ENCODE results near the gene ZNF624. TPM values are rescaled to one million over a fixed set of nuclear protein-coding genes. Genes with fewer than 3 reads are reported as not detected.

The ZNF624 gene
- total RNA-seq, 8 experiments from 2014 or later, result 2.6 to 11.0 (median 8.5) TPM

- in situ Hi-C loops (cut with MboI; ENCODE audit: low pct_unique_long_range_greater_than_20kb in 2 of 9, low sequenced_read_pairs in 9 of 9, unreplicated experiment in 9 of 9), result no loop called here
- WGBS, 10 experiments, result 0 to 37% (median 18%) methylated on average over 2 to 7 of the region's 8 CpGs; no CpG with 5 or more reads in 3 of the 10 experiments
- Histone ChIP-seq H3K4me3 (peak overlapping the region; percentile 50 to 68 (median 63)), H3K27ac (peak overlapping the region; percentile 68 to 69), H3K4me1 (replicated peaks in 1 of 2) (peaks cover 3 to 8% of the 10 kb centered on the region in 2 donors)
- no peak for ATAC-seq (replicated peaks in 6 of 8)
Measured at GRCh38 chr17:16652847-16653366, 743 bp downstream of the ZNF624 start.

DNA sequence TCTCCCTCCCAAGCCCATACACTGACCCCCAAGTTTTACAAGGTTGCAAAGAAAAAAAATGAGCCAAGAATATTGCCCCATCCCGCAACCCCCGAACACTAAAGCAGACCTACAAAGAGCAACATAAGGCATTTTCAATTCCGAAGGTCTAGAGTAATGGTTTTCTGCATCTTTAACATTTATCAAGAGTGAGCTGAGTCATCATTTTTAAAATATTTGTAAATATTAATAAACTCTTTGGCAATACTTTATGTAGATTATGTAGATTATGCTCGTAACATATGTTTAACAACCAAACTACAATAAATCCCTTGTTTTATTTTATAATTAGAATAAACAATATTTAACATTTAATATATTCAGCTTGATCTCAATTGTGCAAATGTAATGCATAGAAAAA, 1.4 kb downstream of the ZNF624 start:
- Histone ChIP-seq H3K4me3 (peak overlapping the region in 4 of 5 donors; percentile 50 to 68 (median 64)), H3K27ac (no peak overlapping the region), H3K4me1 (replicated peaks in 1 of 2) (peaks cover 3 to 8% of the 10 kb centered on the region in 2 donors)
- ATAC-seq (replicated peaks in 6 of 8), result no peak
- 20 to 100% (median 86%) methylated on average over 1 to 4 of the region's 4 CpGs for WGBS, 10 experiments
- in situ Hi-C loops (cut with MboI; ENCODE audit: low pct_unique_long_range_greater_than_20kb in 2 of 9, low sequenced_read_pairs in 9 of 9, unreplicated experiment in 9 of 9), result no loop called here

DNA sequence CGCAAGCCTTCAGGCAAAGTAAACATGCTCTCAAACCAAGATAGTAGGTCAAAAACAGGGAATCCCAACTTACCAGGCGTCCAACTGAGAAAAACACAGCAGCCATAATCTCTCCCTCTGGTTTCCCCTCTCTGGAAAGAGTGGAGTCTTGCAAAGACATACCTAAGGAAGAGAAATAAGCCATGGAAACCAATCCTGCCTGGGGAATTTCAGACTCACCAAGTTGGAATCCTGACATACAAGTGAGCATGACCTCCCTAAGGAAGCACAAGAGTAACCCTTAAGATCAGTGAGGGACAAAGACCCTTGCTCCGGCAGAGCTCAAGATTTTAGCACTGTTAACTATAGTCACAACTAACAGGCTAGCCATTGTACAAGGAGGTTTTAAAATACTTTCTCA, 4.1 kb downstream of the ZNF624 start:
- ATAC-seq (replicated peaks in 6 of 8), result no peak
- in situ Hi-C loops (cut with MboI; ENCODE audit: low pct_unique_long_range_greater_than_20kb in 2 of 9, low sequenced_read_pairs in 9 of 9, unreplicated experiment in 9 of 9), result no loop called here
- WGBS, 10 experiments, result 83 to 100% (median 95%) methylated on average over 1 to 3 of the region's 3 CpGs
- H3K4me1 ChIP-seq (replicated peaks in 1 of 2), result peaks cover 3 to 8% of the 10 kb centered on the region in 2 donors
- H3K27ac ChIP-seq, result no peak overlapping the region
- no peak overlapping the region for H3K4me3 ChIP-seq

DNA sequence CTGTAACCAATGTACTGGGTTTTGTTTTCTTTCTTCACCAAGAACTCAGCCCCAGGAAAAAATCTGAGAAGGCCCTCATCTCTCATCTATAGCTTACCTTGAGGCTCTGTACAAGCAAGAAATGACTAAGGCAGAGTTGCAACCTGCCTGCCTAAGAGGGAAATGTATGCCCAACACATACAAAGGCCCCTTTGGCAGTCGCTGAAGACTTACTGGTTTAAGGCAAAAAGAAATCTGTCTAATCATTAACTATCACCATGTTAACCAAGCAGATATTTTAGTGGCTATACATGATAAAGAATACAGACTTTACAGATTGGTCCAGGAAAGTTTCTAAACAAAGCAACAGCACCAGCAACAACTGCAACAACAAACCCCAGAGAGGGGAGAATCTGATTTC, 14.2 kb downstream of the ZNF624 start:
- 0 to 100% (median 30%) methylated on average over 1 of the region's 1 CpG; no CpG with 5 or more reads in 4 of the 10 experiments for WGBS, 10 experiments

GRCh38 chr17:16623282-16623681, 30.4 kb downstream of the ZNF624 start:
- Histone ChIP-seq H3K4me3 (no peak overlapping the region), H3K4me1 (replicated peaks in 1 of 2) (no peaks in the 10 kb centered on the region), H3K27ac (no peak overlapping the region)
- ATAC-seq (replicated peaks in 6 of 8), result no peak
- in situ Hi-C loops (cut with MboI; ENCODE audit: low pct_unique_long_range_greater_than_20kb in 2 of 9, low sequenced_read_pairs in 9 of 9, unreplicated experiment in 9 of 9), result no loop called here
- WGBS, 10 experiments, result 80 to 100% (median 95%) methylated on average over 1 to 6 of the region's 6 CpGs; no CpG with 5 or more reads in 1 of the 10 experiments

More for the DNA sequence above, 14.2 kb downstream of the ZNF624 start:
- in situ Hi-C loops (cut with MboI; ENCODE audit: low pct_unique_long_range_greater_than_20kb in 2 of 9, low sequenced_read_pairs in 9 of 9, unreplicated experiment in 9 of 9), result no loop called here
- ATAC-seq (replicated peaks in 6 of 8), result no peak
- H3K27ac ChIP-seq, result peak overlapping the region in 1 of 2 donors; percentile 7
- H3K4me1 ChIP-seq (replicated peaks in 1 of 2), result no peaks in the 10 kb centered on the region
- no peak overlapping the region for H3K4me3 ChIP-seq

- Histone ChIP-seq H3K27ac (no peak overlapping the region), H3K4me1 (replicated peaks in 1 of 2) (no peaks in the 10 kb centered on the region), H3K4me3 (no peak overlapping the region)
- ATAC-seq (replicated peaks in 6 of 8), result no peak
- in situ Hi-C loops (cut with MboI; ENCODE audit: low pct_unique_long_range_greater_than_20kb in 2 of 9, low sequenced_read_pairs in 9 of 9, unreplicated experiment in 9 of 9), result no loop called here
- WGBS, 10 experiments, result 94 to 100% (median 99%) methylated on average over 1 to 5 of the region's 5 CpGs
Measured at GRCh38 chr17:16622540-16623277, 30.9 kb downstream of the ZNF624 start.

DNA sequence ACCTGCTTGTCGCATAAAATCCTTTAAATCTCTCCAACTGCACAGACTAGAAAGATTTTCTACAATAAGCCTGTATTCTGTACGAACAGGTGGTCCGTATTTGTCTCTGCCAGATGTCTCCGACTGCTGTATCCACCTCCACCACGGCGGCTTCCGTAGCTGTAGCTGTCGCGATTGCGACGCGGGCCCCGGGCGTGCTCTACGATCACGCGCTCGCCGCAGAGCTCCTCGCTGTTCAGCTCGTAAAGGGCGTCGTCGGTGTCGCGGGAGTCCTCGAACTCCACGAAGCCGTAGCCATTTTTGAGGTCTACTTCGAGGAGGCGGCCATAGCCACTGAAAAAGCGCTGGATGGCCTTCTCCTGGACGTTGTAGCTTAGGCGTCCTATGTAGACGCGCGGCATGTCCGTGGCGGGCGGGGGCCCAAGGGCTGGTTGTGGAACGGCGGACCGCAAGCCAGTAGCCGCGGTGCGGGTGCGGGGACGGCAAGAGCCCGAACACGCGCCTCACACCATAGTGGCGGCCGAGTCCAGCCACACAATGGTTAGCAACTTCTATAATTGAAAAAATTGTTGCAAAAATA, 36.1 kb downstream of the ZNF624 start:
- Histone ChIP-seq H3K27ac (no peak overlapping the region), H3K4me1 (replicated peaks in 1 of 2) (no peaks in the 10 kb centered on the region), H3K4me3 (no peak overlapping the region)
- in situ Hi-C loops (cut with MboI; ENCODE audit: low pct_unique_long_range_greater_than_20kb in 2 of 9, low sequenced_read_pairs in 9 of 9, unreplicated experiment in 9 of 9), result no loop called here
- ATAC-seq (replicated peaks in 6 of 8), result no peak
- 85 to 97% (median 95%) methylated on average over 2 to 35 of the region's 53 CpGs for WGBS, 10 experiments

- Histone ChIP-seq H3K4me3 (no peak overlapping the region), H3K4me1 (replicated peaks in 1 of 2) (no peaks in the 10 kb centered on the region), H3K27ac (no peak overlapping the region)
- 0 to 100% (median 78%) methylated on average over 1 to 4 of the region's 5 CpGs for WGBS, 10 experiments
- ATAC-seq (replicated peaks in 6 of 8), result no peak
- in situ Hi-C loops (cut with MboI; ENCODE audit: low pct_unique_long_range_greater_than_20kb in 2 of 9, low sequenced_read_pairs in 9 of 9, unreplicated experiment in 9 of 9), result no loop called here
Measured at GRCh38 chr17:16599537-16599936, 54.1 kb downstream of the ZNF624 start.

GRCh38 chr17:16593356-16594102, 60.1 kb downstream of the ZNF624 start:
- in situ Hi-C loops (cut with MboI; ENCODE audit: low pct_unique_long_range_greater_than_20kb in 2 of 9, low sequenced_read_pairs in 9 of 9, unreplicated experiment in 9 of 9), result no loop called here
- peak in 2 of 8 experiments; percentile 16 to 28 for ATAC-seq (replicated peaks in 6 of 8)
- Histone ChIP-seq H3K27ac (no peak overlapping the region), H3K4me3 (no peak overlapping the region), H3K4me1 (replicated peaks in 1 of 2) (no peaks in the 10 kb centered on the region)
- 0 to 89% (median 37%) methylated on average over 1 to 2 of the region's 2 CpGs; no CpG with 5 or more reads in 2 of the 10 experiments for WGBS, 10 experiments

DNA sequence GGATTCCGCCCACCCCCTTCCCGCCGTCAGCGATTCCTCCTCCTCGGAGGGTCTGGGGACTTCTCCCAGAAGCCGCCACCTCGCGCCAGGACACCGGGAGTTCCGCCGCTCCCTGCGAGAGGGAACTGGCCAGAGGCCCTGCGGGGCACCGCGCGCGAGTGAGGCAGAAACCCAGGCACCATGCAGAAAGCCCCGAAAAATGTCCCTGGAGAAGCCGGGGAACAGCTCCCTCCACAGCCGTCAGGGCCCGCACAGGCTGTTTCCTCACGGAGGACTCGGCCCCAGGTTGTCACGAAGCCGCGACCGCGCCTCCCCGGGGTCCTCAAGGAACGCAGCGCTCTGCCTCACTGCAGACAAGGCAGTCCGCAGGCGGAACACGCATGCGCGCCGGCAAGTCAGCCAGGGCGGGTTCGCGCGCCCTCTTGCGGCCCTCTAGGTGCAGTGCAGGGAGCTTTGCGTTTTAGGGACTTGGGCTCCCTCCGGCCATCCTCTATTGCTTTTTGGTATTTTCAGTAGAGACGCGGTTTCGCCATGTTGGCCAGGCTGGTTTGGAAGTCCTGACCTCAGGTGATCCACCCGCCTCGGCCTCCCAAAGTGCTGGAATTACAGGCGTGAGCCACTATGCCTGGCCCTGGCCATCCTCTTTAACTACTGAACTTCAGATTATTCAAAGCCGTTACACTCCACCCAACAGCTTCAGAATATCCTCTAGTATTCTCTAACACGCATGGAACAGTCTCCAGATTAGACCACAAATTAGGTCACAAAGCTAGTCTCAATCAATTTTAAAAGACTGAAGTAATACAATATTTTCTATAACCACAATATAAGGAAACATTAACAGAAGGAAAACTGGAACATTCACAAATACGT, 64.3 kb downstream of the ZNF624 start:
- WGBS, 10 experiments, result 13 to 93% (median 28%) methylated on average over 2 to 19 of the region's 53 CpGs
- in situ Hi-C loops (cut with MboI; ENCODE audit: low pct_unique_long_range_greater_than_20kb in 2 of 9, low sequenced_read_pairs in 9 of 9, unreplicated experiment in 9 of 9), result no loop called here
- ATAC-seq (replicated peaks in 6 of 8), result peak; percentile 75 to 98 (median 96)
- Histone ChIP-seq H3K4me1 (replicated peaks in 1 of 2) (no peaks in the 10 kb centered on the region), H3K4me3 (peak overlapping the region; percentile 44 to 54 (median 45)), H3K27ac (peak overlapping the region in 1 of 2 donors; percentile 53)

DNA sequence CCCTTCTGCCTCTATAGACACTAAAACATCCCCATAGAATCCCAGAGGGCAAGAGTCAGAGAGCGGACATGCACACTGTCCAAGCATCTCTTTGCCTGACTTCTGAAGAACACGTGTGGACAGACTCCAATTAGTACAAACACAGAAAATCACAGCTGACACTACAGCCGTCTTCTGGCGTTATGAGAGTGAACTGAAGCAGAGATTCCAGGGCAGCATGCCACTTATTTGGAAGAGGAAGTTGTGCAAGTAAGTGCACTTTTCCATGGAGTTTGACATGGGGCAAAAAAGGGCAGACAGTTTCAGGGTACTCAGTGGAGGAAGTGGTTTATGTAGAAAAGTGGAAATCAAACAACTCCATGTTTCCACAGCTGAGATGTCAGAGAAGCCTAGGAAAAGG, 67.9 kb downstream of the ZNF624 start:
- in situ Hi-C loops (cut with MboI; ENCODE audit: low pct_unique_long_range_greater_than_20kb in 2 of 9, low sequenced_read_pairs in 9 of 9, unreplicated experiment in 9 of 9), result no loop called here
- Histone ChIP-seq H3K27ac (no peak overlapping the region), H3K4me3 (no peak overlapping the region), H3K4me1 (replicated peaks in 1 of 2) (no peaks in the 10 kb centered on the region)
- ATAC-seq (replicated peaks in 6 of 8), result no peak
- WGBS, 10 experiments, result 13 to 100% (median 86%) methylated on average over 1 to 4 of the region's 4 CpGs; no CpG with 5 or more reads in 4 of the 10 experiments

DNA sequence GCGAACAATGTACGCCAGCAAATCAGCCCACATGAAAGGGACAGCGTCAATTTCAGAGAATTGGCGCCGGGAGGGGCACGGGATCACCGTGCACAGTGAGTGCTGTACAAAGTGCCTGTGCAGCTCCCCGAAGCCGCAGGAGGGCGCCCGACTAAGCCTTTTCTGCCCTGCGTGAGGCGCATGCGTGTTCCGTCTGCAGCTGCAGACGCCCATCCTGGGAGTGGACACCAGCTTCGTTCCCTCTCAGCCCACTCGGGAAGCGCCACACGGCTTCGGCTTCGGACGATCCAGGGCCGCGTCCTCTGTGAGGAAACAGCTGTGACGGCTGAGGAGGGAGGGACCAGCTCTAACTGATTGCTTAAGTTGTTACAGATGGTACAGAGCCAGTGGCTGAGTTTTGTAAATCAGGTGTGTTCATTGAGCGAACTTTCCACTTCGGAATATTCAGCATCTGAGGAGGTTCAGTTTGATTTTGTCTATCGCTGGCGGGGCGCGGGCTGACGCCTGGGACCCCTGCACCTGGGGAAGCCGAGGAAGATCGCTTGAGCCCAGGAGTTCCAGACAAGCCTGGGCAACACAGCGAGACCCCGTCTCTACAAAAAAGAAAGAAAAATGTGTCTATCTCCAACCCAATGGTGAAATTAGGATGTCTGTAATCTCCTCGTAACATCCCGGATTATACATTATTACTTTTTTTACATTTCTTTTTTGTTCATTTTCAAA, 69.2 kb downstream of the ZNF624 start:
- no peaks in the 10 kb centered on the region for H3K4me1 ChIP-seq (replicated peaks in 1 of 2)
- peak overlapping the region in 1 of 5 donors; percentile 31 for H3K4me3 ChIP-seq
- WGBS, 10 experiments, result 7 to 100% (median 51%) methylated on average over 2 to 23 of the region's 39 CpGs
- ATAC-seq (replicated peaks in 6 of 8), result peak; percentile 73 to 95 (median 88)
- no peak overlapping the region for H3K27ac ChIP-seq
- in situ Hi-C loops (cut with MboI; ENCODE audit: low pct_unique_long_range_greater_than_20kb in 2 of 9, low sequenced_read_pairs in 9 of 9, unreplicated experiment in 9 of 9), result no loop called here
